DMS114 treated with DMSO at 0.1 percent for 48 hours (cell line): ENCODE data around the gene ADGRG6.
"Not testable (repeated sequence)": the region's sequence is repeated elsewhere in the genome, so short reads cannot be mapped to it uniquely, and the experiment has no call there.

Experiments used
- DNase-seq: peaks from one replicate; lab custom pipeline; 2025; ENCODE audit not compliant: unreplicated experiment; lab: John Stamatoyannopoulos, UW

ADGRG6 gene

DNA sequence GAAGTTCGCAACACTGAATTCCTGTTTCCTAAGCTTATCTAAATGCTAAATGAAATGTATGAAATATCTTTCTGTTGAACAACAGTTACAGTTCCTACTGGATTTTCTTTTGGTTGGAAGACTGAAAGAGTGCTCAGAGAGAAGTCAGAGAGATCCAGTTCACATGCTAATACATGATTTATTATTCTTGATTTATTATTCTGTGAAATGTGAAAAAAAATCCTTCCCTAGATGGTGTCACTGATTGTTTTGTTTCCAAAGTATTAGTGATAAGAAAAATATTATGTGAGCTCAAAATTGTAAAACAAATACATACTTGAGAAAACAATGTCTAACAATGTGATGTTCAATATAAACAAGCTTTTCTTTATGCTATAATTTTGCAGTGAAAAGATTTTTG lies 42.1 kb downstream of the ADGRG6 start:
- DNase-seq: no peak

DNA sequence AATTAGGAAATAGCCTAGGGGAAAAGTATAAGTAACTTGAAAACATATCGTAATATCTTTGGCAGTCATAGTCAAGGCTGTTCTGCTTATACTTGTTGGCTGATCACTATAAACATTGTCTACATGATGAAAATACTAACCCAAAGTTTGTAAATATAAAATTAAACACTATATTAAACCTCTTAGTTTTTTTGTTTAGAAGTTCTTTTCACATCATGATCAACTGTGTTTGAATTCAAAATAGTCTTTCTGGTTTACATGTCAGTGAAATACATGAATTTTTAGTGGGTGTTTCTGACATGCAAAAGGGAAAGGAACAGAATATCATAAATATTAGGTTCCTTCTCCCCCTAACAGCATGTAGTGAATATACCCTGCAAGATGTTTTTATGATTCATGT lies 43.5 kb downstream of the ADGRG6 start:
- DNase-seq: no peak

DNA sequence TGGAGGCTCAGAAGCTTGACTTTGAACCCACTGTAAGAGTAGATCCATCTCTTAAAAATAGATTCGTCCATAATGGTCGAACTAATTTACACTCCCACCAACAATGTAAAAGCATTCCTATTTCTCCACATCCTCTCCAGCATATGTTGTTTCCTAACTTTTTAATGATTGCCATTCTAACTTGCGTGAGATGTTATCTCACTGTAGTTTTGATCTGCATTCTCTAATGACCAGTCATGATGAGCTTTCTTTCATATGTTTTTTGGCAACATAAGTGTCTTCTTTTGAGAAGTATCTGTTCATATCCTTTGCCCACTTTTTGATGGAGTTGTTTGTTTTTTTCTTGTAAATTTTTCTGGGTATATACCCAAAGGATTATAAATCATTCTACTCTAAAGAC lies 44.4 kb downstream of the ADGRG6 start:
- not testable (repeated sequence) for DNase-seq

DNA sequence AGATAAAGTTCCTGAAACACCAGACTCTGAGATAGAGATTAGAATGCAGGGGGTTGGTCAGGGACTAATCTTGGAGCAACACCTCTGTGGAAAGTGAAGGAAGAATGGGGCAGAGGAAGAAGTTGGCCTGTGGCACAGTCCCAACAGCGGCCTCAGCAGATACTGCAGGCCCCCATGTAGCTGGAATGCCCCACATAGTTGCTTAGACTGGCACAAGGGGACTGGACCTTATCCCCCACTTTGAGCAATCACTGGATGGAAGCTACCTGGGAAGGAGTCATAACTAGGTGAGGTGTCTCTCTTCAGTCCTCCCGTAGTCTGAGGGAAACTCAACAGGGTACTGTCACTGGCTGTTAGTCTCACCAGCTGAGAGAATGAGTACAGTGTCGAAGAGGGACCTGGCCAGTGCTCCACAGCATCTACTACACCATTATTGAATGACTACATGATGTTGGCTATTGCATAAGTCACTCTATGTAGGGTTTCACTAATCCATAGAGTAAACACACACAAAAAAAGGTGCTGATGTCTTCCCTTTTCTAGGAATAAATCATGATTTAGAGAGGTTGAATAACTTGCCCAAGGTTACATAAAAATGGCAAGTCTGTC lies 47.5 kb downstream of the ADGRG6 start:
- no peak for DNase-seq

DNA sequence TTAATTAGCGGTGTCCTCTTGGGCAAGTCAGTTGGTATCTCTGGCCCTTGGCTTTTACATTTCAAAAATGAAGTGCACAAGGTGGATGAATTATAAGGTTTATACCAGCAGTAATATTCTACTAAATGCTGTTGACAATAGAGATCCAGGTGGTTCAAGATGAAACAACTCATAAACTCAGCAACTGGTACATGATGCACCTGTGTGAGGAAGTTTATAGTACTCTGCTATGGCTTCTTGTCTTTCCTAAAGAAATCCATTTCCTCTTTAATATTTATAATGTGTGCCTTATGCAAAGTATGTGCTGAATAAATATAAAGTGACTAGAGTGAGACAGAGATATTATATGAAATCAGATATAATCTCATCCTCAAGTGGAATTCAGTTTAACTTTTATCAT lies 48.5 kb downstream of the ADGRG6 start:
- no peak for DNase-seq

DNA sequence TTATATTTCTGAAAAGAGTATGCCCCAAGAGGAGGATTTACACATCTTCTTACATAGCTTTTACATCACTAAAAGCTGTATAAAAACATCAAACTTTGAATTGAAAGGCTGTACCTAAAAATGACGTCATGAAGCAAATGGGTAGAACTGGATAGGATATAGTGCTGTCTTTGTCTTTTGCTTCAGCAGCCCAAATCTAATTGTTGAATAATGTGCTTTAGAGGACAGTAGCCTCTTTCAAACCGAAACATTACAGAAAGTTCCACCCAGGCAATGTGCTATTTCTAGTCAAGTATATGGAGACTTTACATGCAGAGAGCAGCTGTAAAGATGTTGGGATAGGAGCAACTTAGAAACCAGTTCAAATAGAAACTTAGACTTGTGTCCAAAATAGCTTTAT lies 51.9 kb downstream of the ADGRG6 start:
- no peak for DNase-seq

DNA sequence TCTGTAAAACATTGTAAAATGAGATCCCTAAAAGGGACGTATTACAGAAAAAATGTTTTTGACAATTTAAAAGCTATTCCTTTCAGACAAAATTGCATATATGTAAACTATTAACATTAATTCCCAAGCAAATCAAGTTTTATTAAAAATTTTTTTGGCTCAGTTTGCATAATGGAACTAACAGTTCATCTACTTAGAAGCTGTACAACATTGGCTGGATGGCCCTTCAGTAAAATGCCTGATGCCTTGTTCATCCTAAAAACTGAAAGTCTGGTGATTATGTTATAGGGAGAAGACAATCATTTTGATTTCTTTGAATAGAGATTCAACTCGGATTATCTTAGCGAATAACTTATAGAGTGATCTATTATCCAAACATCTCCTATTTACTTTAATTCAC lies 52.8 kb downstream of the ADGRG6 start:
- DNase-seq: no peak

DNA sequence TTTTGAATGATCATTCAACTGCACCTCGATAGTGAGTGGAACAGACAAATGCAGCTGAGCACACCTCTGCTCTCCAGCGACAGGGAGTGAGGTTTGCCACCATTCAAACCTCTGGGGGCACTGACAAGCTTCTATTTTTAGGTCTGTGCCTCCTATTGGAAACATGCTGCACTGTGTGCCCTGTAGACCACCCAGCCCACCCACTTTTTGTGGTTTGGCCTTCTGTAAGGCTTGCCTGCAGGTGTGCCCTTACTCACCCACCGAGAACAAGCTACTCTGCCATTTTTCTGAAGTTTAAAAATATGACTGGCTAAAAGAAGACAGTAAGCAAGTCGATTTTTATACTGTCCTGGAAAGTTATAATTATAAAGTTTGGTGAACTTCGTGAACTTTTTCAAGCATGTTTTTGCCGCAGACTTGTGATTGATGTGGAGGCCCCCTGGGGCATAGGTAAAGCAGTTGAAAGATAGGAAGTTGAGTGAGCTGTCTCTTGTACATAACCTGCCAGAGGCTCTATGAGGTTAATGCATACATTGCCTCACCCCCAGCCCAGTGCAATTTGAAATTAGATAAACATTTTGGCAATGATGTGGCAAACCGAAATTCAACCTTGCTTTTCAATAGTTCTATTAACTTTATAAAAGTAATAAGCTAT lies 53.8 kb downstream of the ADGRG6 start:
- no peak for DNase-seq

DNA sequence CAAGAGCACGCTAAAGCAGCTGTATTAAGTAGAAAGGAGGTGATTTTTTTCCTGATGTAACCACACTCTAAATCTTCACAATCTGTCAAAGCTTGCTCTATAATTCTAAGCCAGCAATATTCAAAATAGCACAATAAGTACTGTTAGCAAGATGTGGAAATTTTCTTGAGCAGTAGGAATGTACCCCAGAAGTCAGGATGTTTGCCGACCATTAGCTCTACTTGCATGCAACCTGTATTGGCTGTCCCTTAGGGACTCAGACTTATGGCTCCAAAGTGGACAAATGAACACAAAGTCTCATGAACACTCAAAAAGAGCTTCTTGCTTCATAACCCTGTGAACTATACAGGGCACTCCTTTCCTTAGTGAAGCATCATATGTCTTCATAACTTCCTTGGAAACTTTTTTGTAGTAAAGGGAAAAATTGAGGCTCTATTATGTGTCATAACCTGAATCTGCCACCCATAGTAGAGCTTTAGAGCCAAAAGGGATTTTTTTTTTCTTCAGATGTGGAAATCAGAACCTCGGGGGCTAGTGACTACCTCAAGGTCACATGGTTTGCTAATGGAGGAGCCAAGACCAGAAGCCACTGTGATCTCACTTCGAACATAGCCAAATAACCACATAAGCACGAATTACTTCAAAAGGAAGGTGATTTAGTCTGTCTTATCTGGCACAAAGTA lies 54.5 kb downstream of the ADGRG6 start:
- no peak for DNase-seq

DNA sequence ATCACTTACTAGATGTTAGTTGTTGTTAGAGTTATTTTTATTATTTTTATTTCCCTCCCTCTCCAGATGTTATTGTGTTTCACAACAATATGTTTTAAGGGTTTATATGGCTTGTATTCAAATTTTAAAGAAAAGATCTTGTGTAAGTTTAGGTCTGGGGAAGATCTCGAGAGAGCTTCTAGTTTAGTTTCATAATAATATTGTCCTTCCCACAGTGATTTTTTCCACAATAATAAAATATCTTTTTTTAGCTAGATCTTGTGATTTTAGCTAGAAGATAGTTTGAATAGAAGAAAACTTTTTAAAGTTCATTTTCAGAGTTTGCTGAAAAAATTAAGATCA lies 55.0 kb downstream of the ADGRG6 start:
- no peak for DNase-seq

DNA sequence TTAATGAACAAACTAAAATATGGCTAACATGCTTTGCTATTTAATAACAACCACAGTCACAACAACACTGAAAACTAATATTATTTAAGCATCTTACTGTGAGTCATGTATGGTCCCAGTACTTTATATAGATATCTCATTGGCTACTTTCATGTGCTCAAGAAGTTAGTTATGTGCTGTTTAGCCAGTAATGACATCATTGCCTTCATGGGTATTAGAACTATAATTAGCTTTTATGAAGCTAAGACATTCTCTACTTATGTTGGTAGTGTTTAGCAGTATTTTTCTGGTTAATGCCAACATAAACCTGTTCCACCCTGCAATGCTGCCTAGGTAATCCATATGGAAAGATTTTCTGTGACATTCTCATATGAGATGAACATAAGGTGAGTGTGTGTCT lies 56.1 kb downstream of the ADGRG6 start:
- no peak for DNase-seq

DNA sequence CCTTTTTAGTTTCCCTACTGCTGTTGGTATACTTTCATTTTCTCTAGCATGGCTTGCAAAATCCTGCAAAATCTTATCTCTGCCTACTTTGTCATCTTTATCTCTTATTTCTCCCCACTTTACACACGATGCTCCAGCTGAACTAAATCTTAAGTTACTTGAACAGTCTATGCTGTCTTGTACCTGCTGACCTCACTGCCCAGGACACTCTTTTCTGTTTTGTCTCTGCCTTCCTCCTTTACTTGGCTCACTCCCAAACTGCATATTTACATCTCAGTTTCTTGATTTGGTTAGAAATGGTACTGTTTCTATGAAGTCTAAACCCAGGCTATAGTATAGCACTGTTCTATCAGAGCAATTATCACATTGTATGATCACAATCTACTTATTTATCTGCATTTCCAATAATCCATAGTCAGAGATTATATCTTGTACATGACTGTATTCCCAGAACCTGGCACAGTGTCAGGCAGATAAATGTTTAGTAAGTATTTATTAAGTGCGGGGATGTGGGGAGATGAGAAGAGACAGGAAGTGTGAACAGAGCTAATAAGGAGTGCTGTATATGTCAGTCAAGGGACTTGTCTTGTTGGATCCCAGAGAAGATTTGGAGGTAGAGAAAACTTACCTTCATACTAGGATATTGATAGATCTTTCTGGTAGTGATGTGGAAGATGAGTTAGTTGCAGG lies 57.6 kb downstream of the ADGRG6 start:
- DNase-seq: no peak

DNA sequence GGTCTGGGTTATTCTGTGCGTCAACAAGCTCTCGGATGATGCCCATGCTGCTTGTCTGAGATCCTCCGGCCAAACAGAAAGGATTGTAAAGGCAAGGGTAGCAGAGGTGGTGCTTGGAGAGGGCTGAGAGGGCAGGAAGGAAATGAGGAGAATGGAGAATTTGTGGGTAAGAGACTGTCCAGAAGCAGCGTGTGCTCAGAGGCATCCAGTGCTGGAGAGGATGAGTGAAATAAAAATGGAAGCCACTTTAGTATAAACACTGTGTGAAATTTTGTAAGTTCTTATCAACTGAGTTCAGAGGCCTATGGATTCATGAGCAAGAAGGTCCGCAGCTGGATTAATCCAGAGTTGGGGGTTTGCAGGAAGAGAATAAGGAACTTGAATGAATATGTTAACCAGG lies 59.5 kb downstream of the ADGRG6 start:
- DNase-seq: no peak

DNA sequence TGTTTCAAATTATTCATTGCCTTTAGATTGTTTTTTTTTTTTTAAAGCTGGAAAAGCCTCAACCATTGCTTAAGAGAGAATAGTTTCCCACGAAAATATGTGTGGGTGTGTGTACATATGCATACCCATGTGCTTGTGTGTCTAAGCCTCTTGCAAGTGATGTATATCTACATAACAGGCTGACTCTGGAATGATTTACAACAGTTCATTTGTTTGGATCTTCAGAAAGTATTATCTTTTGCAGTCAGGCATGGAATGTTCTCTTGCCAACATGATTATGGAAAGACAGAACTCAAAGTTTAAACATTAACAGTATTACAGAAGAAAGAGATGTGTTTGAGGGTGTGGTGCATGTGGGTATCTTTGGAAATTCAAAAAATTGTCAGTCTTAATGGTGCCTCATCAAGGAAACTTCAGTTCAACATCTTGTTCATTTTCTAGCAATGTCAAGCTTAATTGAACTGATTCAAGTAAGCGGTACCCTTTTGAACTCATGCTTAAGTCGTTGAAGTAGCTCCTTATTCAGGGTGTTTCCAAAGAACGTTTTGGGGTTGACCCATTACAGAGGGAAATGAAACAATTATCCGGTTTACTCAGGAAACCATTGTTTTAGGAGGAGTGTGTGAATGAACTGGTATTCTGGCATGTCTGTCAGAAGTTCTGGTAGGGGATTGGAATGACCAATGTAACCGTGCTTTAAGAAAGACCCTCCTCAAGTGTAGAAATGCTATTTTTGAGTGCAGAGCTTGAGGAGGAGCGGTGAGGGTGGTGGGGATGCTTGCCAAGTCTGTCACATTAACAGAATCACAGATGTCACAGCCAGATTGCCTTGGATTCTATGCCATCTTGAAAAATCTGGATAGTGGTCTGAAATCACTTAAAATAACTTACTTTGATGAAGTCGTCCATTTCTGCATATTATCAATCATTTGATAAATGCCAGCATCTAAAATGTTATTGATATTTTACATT lies 60.3 kb downstream of the ADGRG6 start:
- DNase-seq: no peak

DNA sequence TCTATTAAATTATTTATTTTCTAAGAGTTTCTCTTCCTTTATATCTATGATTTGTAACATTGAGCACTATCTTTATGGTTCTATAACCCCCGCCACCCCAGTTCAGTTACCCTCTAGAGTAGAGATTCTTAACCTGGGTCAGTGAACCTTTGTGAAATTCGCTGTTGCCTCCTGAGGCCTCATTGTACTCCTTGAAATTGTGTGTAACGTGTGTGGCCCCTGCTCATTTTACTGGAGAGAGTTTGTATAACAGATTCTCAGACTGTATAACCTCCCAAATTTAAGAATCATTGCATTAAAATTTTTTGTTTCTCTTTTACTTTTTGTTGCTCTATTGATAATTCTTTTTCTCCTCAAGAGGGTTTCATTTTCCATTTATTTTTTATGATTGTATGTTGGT lies 65.3 kb downstream of the ADGRG6 start:
- no peak for DNase-seq

DNA sequence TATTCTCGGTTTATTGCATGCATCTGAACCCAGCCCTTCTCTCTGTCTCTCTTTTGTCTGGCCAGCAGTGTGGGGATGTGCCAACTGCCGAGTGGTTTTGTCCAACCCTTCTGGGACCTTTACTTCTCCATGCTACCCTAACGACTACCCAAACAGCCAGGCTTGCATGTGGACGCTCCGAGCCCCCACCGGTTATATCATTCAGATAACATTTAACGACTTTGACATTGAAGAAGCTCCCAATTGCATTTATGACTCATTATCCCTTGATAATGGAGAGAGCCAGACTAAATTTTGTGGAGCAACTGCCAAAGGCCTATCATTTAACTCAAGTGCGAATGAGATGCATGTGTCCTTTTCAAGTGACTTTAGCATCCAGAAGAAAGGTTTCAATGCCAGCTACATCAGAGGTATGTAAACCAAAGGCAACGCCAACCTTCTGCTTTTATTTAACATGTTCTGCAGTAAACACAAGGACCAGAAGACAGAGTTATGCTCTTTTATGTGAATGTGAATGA lies 65.8 kb downstream of the ADGRG6 start:
- no peak for DNase-seq

DNA sequence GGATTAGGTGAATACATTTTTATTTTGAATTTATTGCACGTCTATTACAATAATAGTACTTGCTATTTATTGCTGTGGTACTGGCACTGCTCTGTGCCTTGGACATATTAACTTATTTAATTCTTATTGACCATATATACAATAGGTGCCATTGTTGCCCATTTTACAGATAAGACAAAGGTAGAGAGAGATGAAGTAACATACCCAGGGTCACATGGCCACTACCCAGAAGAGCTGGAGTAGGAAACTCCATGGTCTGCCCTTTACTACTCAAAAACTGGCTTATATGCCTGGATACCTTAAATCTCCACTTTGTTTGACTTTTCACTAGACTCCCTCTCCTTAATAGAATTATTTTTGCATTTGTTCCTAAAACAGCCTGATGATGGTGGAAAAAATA lies 67.5 kb downstream of the ADGRG6 start:
- DNase-seq: no peak

DNA sequence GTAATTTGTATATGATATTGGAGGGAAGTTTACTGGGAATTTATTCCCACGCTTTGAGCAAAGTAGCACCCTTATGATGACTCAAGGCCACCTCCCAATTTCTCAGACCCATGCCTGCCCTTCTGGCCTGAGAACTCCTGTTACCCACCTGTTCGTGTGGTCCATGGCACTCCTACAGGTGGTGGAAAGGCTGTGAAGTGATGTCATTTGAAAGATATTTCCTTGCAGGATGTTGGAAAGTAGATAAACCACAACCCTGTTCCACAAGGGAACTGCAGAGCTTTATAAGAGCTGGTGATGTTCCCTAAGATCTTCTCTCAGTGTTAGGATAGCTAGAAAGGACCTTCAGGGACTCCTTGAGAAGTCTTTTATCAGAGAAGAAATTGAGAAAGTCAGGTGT lies 70.5 kb downstream of the ADGRG6 start:
- DNase-seq: no peak

DNA sequence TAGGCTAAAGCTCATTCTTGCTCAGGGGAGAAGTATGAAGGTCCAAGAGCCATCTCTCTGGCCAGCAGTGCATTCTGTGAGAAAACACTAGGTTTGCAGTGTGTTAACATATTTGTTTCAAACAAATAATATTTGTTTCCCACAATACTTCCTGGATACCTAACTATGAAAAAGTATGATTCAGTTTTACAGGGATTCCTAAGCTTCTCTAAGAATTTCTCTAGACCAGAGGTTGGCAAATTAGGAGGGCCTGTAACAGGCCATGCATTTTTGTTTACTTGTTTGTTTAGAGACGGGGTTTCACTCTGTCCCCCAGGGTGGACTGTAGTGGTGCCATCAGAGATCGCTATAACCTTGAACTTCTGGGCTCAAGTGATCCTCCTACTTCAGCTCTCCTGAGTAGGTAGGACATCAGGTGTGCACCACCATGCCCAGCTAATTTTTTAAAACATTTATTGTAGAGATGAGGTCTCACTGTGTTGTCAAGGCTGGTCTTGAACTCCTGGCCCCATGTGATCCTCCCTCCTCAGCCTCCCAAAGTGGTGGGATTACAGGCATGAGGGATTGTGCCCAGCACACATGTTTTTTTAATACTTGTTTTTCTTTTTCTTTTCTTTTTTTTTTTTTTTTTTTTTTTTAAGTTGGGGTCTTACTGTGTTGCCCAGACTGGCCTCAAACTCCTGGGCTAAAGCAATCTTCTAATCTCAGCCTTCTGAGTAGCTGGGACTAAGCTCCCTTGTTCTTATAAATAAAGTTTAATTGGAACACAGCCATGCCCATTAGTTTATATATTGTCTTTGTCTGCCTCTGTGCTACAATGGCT lies 71.7 kb downstream of the ADGRG6 start:
- no peak for DNase-seq
